H7 (cell line): ENCODE measurements around the gene TFR2. TPM values are rescaled to one million over a fixed set of nuclear protein-coding genes. Genes with fewer than 3 reads are reported as not detected.

Experiments
- DNase-seq: peaks from one replicate; pipeline ENCODE4 v3.0.0; 2012
- H3K27me3 ChIP-seq: 2 replicates; pipeline ENCODE4 v1.6.0; 2011; ENCODE audit warnings: mild to moderate bottlenecking, low read length; ENCODE audit not compliant: control insufficient read depth, insufficient read depth
- H3K36me3 ChIP-seq: replicated peaks from 2 replicates; pipeline ENCODE4 v1.5.1; 2011; ENCODE audit warnings: low read length; ENCODE audit not compliant: control insufficient read depth, insufficient read depth
- H3K4me3 ChIP-seq: 2 replicates; pipeline ENCODE4 v1.5.1; 2011; ENCODE audit warnings: low read depth, mild to moderate bottlenecking, control low read depth, low read length, moderate library complexity; ENCODE audit not compliant: insufficient read depth
- total RNA-seq: library from RNA; depleted of rRNA; stranded (reverse); fragments of >200 nt; shearing (Covaris generic); gene quantifications from 2 replicates; pipeline ENCODE4 v1.2.3, GENCODE V29; 2014

Gene TFR2
- total RNA-seq, 1 experiment from 2014 or later, result 2.0 TPM

DNA sequence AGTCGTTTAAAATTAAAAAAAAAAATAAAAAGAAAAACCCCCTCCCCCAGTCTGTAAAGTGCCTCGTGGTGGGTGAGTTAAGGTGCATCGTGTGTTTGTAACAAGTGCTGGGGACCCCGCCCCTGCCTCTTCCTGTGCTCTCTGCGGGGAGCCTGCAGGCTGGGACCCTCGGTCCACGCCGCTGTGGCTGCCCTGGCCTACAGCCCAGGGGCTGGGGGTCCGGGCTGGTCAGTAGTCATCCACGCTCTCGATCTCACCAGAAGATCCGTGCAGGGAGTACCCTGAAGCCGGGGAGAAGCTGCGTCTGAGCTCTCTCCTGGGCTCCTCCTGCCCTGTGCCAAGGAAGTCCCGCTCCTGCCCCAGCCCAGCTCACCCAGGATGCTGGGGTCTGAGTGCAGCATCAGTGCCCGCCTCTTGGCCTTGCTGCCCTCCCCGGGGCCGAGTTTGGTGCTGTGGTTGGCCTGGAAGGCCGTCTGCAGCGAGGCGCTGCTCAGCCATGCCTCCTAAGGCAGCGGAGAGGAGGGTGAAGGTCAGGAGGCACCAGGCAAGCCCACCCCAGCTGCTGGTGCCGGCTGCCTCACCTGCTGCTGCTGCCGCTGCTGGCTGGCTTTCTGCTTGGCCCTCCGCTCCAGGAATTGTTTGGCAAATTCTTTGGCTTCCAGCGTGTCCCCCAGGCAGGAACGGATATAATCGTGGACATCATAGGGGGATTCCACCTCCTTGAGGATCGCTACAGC lies 40.3 kb upstream of the TFR2 start:
- DNase-seq, result peak; percentile 61
- Histone ChIP-seq H3K36me3 (peaks cover 32% of the 10 kb centered on the region), H3K27me3 (no peaks in the 10 kb centered on the region)

GRCh38 chr7:100680576-100681271 lies 39.4 kb upstream of the TFR2 start:
- H3K36me3 ChIP-seq, result peaks cover 29% of the 10 kb centered on the region
- peak; percentile 56 for DNase-seq
- no peak overlapping the region for H3K4me3 ChIP-seq
- H3K27me3 ChIP-seq, result no peaks in the 10 kb centered on the region

More for the DNA sequence above, 40.3 kb upstream of the TFR2 start:
- no peak overlapping the region for H3K4me3 ChIP-seq

- no peaks in the 10 kb centered on the region for H3K27me3 ChIP-seq
- no peak overlapping the region for H3K4me3 ChIP-seq
- H3K36me3 ChIP-seq, result peaks cover 24% of the 10 kb centered on the region
- DNase-seq, result peak; percentile 63
Measured at GRCh38 chr7:100679927-100680575, 38.7 kb upstream of the TFR2 start.

- H3K36me3 ChIP-seq, result peaks cover 19% of the 10 kb centered on the region
- DNase-seq, result peak; percentile 70
- H3K27me3 ChIP-seq, result no peaks in the 10 kb centered on the region
- H3K4me3 ChIP-seq, result no peak overlapping the region
Measured at GRCh38 chr7:100679129-100679926, 38.0 kb upstream of the TFR2 start.

DNA sequence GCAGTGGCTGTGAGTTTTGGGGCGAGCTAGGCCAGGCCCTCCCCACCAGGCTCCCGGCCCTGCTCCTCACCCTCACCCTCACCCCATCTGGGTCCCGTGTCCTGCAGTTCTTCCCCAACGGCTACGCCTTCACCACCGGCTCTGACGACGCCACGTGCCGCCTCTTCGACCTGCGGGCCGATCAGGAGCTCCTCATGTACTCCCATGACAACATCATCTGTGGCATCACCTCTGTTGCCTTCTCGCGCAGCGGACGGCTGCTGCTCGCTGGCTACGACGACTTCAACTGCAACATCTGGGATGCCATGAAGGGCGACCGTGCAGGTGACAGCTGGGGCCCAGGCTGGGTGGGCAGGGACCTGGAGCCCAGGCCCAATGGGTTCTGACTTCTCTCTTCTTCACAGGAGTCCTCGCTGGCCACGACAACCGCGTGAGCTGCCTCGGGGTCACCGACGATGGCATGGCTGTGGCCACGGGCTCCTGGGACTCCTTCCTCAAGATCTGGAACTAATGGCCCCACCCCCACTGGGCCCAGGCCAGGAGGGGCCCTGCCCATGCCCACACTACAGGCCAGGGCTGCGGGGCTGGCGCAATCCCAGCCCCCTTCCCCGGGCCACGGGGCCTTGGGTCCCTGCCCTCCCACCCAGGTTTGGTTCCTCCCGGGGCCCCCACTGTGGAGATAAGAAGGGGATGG lies 37.1 kb upstream of the TFR2 start:
- peaks cover 18% of the 10 kb centered on the region for H3K36me3 ChIP-seq
- no peaks in the 10 kb centered on the region for H3K27me3 ChIP-seq
- peak; percentile 78 for DNase-seq
- no peak overlapping the region for H3K4me3 ChIP-seq

DNA sequence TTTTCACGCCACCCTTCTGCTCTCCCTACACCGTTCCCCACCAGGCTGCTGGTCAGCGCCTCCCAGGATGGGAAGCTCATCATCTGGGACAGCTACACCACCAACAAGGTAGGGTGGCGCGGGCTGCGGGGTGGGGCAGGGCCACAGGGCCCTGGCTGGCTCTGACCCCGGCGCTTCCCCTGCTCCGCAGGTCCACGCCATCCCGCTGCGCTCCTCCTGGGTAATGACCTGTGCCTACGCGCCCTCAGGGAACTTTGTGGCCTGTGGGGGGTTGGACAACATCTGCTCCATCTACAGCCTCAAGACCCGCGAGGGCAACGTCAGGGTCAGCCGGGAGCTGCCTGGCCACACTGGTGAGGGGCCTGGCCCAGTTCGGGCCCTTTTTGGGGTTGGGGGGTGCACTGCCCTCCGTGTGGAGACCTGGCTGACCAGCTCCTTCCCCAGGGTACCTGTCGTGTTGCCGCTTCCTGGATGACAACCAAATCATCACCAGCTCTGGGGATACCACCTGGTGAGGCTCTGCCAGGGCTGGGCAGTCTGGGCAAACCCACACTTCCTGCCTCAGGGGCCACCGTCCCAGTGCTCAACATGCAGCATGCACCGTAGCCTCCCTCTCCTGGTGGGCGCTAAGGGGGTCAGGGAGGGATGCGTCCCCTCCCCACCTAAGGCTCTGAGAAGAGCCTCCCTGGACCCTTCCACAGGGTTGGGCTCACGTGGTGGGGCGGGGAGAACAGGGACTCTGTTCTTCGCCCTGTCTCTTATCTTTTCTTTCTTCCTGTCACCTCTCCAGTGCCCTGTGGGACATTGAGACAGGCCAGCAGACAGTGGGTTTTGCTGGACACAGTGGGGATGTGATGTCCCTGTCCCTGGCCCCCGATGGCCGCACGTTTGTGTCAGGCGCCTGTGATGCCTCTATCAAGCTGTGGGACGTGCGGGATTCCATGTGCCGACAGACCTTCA lies 36.2 kb upstream of the TFR2 start:
- Histone ChIP-seq H3K4me3 (no peak overlapping the region), H3K36me3 (peaks cover 14% of the 10 kb centered on the region), H3K27me3 (peaks cover 1% of the 10 kb centered on the region; the same call in 1 of the 2 replicates)
- DNase-seq, result peak; percentile 63

DNA sequence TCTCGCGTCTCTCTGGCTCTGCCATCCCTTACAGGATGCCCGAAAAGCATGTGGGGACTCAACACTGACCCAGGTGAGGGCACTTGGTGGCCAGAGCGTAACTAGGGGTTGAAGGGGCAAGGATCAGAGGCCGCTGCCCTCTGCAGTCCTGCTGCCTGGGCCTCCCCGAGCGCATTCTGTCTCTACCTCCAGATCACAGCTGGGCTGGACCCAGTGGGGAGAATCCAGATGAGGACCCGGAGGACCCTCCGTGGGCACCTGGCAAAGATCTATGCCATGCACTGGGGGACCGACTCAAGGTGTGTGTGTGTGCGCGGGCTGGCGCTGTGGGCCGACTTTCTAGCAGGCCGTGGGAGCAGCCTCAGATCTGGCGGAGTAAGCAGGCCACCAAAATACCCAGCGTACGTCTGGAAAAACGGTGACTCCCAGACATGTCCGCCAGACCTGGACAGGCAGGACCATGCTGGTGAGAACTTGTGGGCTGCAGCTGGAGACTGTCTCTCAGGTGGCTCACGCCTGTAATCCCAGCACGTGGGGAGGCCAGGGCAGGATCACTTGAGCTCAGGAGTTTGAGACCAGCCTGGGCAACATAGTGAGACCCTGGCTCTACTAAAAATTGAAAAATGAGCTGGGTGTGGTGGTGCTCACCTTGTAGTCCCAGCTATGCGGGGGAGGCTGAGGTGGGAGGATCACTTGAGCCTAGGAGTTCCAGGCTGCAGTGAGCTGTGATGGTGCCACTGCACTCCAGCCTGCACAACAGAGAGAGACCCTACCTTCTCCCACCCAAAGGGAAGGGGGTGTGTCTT lies 35.4 kb upstream of the TFR2 start:
- H3K36me3 ChIP-seq, result peaks cover 11% of the 10 kb centered on the region
- no peak for DNase-seq
- 0 out of 2 replicates have a peak overlapping the region, but pooled peaks have one; percentile 88 for H3K4me3 ChIP-seq
- peaks cover 5% of the 10 kb centered on the region for H3K27me3 ChIP-seq

- peak; percentile 96 for DNase-seq
- Histone ChIP-seq H3K36me3 (peaks cover 10% of the 10 kb centered on the region), H3K27me3 (peaks cover 5% of the 10 kb centered on the region), H3K4me3 (peak overlapping the region; percentile 88)
Measured at GRCh38 chr7:100675581-100676350, 34.4 kb upstream of the TFR2 start.

GRCh38 chr7:100675105-100675451 lies 33.7 kb upstream of the TFR2 start:
- peak; percentile 70 for DNase-seq
- Histone ChIP-seq H3K36me3 (peaks cover 10% of the 10 kb centered on the region), H3K4me3 (peak overlapping the region; percentile 88), H3K27me3 (peaks cover 5% of the 10 kb centered on the region)

- Histone ChIP-seq H3K4me3 (peak overlapping the region; percentile 88), H3K36me3 (peaks cover 10% of the 10 kb centered on the region), H3K27me3 (peaks cover 5% of the 10 kb centered on the region)
- peak; percentile 81 for DNase-seq
Measured at GRCh38 chr7:100674411-100675104, 33.2 kb upstream of the TFR2 start.

DNA sequence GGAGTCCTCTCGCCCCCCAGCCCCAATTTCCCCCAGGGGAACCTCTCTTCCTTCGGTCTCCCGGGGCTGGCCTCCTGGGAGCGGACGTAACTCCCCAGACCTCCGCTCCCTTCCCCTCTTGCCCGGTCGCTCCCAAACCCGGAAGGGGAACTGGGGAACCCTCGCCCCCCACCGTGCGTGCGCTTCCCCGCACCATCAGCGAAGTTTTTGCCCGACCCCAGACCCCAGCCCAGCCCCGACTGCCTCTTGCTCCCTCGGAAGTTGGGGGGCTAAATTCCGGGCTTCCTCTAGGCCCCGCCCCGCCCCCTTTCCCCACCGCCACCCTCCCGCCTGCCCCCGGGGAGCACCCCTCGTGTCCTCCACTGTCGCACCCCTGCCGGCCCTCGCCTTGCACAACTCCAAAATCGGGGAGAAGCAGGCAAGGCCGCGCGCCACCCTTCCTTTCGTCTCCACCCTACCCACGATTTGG lies 32.6 kb upstream of the TFR2 start:
- peak; percentile 80 for DNase-seq
- Histone ChIP-seq H3K36me3 (peaks cover 10% of the 10 kb centered on the region), H3K27me3 (peaks cover 5% of the 10 kb centered on the region), H3K4me3 (peak overlapping the region; percentile 88)
